Ovary (tissue), 3 donors: Measurements from ENCODE around the gene MINPP1.

ENCODE experiments used
- POLR2A ChIP-seq: fragments of 450-650 bp; IDR thresholded peaks from one replicate; pipeline ENCODE4 v1.6.1; 2017; ENCODE audit warnings: antibody characterized with exemption, mild to moderate bottlenecking, moderate library complexity
- TF ChIP-seq, protein P1 (sequence below), 3 donors: fragments of 450-650 bp in 2 of 3; fragments of 200-600 bp in 1 of 3; IDR thresholded peaks; one replicate each; pipeline versions ENCODE4 v1.5.1 to v1.8.0; 2016 to 2022; ENCODE audit warnings: antibody characterized with exemption in 3 of 3, mild to moderate bottlenecking in 1 of 3
- donor health status: DM: no; HTN: no; CAD: no.

- TF ChIP-seq, protein P1, sequence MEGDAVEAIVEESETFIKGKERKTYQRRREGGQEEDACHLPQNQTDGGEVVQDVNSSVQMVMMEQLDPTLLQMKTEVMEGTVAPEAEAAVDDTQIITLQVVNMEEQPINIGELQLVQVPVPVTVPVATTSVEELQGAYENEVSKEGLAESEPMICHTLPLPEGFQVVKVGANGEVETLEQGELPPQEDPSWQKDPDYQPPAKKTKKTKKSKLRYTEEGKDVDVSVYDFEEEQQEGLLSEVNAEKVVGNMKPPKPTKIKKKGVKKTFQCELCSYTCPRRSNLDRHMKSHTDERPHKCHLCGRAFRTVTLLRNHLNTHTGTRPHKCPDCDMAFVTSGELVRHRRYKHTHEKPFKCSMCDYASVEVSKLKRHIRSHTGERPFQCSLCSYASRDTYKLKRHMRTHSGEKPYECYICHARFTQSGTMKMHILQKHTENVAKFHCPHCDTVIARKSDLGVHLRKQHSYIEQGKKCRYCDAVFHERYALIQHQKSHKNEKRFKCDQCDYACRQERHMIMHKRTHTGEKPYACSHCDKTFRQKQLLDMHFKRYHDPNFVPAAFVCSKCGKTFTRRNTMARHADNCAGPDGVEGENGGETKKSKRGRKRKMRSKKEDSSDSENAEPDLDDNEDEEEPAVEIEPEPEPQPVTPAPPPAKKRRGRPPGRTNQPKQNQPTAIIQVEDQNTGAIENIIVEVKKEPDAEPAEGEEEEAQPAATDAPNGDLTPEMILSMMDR (IDR thresholded peaks at IDR 0.05) = no peak
- no peak for TF ChIP-seq POLR2A
Observed at GRCh38 chr10:87532696-87533095, 28.0 kb downstream of the MINPP1 start.
